ENCODE data around the gene HOXD12.

- TF ChIP-seq CTCF (IDR thresholded peaks at IDR 0.05) (no peak), POLR2A (IDR thresholded peaks at IDR 0.05) (no peak)
These were observed 9.8 kb downstream of the HOXD12 start for GRCh38 chr2:176109192-176109901.
